ENCODE results near the gene RTL1.

DNA sequence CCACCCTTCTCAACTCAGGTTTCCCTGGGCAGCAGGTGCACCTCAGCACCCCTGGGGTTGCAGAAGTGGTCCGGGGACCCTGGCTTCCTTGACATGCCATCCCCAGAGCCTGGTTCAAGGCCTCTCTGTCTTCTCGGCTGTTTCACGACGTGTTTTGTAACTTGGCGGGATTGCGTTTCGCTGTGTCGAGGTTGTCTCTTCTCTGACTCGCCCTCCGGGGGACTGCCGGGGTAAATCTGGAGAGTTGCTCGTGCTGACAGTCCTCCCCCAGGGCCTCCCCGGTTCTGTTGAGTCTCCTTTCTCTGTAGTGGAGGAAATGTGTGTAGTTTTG, 52.0 kb downstream of the RTL1 start:
- TF ChIP-seq, protein P1, sequence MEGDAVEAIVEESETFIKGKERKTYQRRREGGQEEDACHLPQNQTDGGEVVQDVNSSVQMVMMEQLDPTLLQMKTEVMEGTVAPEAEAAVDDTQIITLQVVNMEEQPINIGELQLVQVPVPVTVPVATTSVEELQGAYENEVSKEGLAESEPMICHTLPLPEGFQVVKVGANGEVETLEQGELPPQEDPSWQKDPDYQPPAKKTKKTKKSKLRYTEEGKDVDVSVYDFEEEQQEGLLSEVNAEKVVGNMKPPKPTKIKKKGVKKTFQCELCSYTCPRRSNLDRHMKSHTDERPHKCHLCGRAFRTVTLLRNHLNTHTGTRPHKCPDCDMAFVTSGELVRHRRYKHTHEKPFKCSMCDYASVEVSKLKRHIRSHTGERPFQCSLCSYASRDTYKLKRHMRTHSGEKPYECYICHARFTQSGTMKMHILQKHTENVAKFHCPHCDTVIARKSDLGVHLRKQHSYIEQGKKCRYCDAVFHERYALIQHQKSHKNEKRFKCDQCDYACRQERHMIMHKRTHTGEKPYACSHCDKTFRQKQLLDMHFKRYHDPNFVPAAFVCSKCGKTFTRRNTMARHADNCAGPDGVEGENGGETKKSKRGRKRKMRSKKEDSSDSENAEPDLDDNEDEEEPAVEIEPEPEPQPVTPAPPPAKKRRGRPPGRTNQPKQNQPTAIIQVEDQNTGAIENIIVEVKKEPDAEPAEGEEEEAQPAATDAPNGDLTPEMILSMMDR (IDR thresholded peaks at IDR 0.05; ENCODE audit: borderline replicate concordance, extremely low read depth, low read length, poor library complexity, severe bottlenecking), result no peak
- no peak for TF ChIP-seq EZH2 (IDR thresholded peaks at IDR 0.05; ENCODE audit: borderline replicate concordance, low read depth, low read length, severe bottlenecking)

Measured in DND-41 (cell line).